Activated CD4-positive, alpha-beta T cell treated with anti-CD3 and anti-CD28 coated beads, Interleukin-2, amount 10 ng/mL, durations not matched to agents 24 days and 14 days (primary cell): ENCODE results near the gene LDLRAD4. TPM values are rescaled to one million over a fixed set of nuclear protein-coding genes. Genes with fewer than 3 reads are reported as not detected.

Experiments used
- DNase-seq: peaks from one replicate; pipeline ENCODE4 v3.0.0; 2022
- H3K27ac Mint-ChIP-seq: one replicate; pipeline ENCODE4 v1.8.0; 2022; ENCODE audit warnings: mild to moderate bottlenecking, mixed read lengths
- H3K27me3 Mint-ChIP-seq: one replicate; pipeline ENCODE4 v1.8.0; 2022; ENCODE audit warnings: mixed read lengths
- H3K36me3 Mint-ChIP-seq: one replicate; pipeline ENCODE4 v1.8.0; 2022; ENCODE audit warnings: low read depth, mild to moderate bottlenecking, mixed read lengths
- H3K4me1 Mint-ChIP-seq: one replicate; pipeline ENCODE4 v1.8.0; 2021; ENCODE audit warnings: mixed read lengths
- H3K4me3 Mint-ChIP-seq: one replicate; pipeline ENCODE4 v1.8.0; 2022; ENCODE audit warnings: mild to moderate bottlenecking, moderate library complexity, mixed read lengths
- H3K9me3 Mint-ChIP-seq: one replicate; pipeline ENCODE4 v1.8.0; 2021; ENCODE audit warnings: mixed read lengths
- intact Hi-C: fragments of 100-400 bp; cut with micrococcal nuclease; formaldehyde crosslinking; loops from one replicate; pipeline ENCODE4 v1.15.1; 2023
- total RNA-seq: library from RNA; stranded (reverse); gene quantifications from 2 replicates; pipeline ENCODE4 v1.2.3, GENCODE V29; 2022

Gene LDLRAD4
- total RNA-seq, 1 donor from 2014 or later: 36.5 TPM

GRCh38 chr18:13265008-13265910, 46.7 kb downstream of the LDLRAD4 start:
- Mint-ChIP-seq H3K4me3 (peak overlapping the region; percentile 76), H3K27me3 (no peaks in the 10 kb centered on the region), H3K4me1 (peaks cover 69% of the 10 kb centered on the region), H3K27ac (peak overlapping the region; percentile 90), H3K9me3 (no peaks in the 10 kb centered on the region), H3K36me3 (peaks cover 2% of the 10 kb centered on the region)
- intact Hi-C loops: loop anchor here (5.0 kb wide), 4 partner anchors 47 to 322 kb away; no protein-coding TSS in a partner anchor
- peak; percentile 70 for DNase-seq

- H3K4me3 Mint-ChIP-seq: peak overlapping the region; percentile 76
- H3K27me3 Mint-ChIP-seq: no peaks in the 10 kb centered on the region
- DNase-seq: no peak
- H3K36me3 Mint-ChIP-seq: peaks cover 2% of the 10 kb centered on the region
- no peaks in the 10 kb centered on the region for H3K9me3 Mint-ChIP-seq
- intact Hi-C loops: loop anchor here (1.0 to 5.0 kb wide), 10 partner anchors 25 to 351 kb away; no protein-coding TSS in a partner anchor
- peaks cover 63% of the 10 kb centered on the region for H3K4me1 Mint-ChIP-seq
- peak overlapping the region; percentile 90 for H3K27ac Mint-ChIP-seq
These were observed 47.3 kb downstream of the LDLRAD4 start for GRCh38 chr18:13265911-13266217.

GRCh38 chr18:13266218-13267100, 47.9 kb downstream of the LDLRAD4 start:
- Mint-ChIP-seq H3K27ac (peak overlapping the region; percentile 90), H3K36me3 (peaks cover 2% of the 10 kb centered on the region), H3K4me3 (peak overlapping the region; percentile 76), H3K27me3 (no peaks in the 10 kb centered on the region), H3K9me3 (no peaks in the 10 kb centered on the region), H3K4me1 (peaks cover 59% of the 10 kb centered on the region)
- intact Hi-C loops: loop anchor here (1.0 to 5.0 kb wide), 11 partner anchors 13 to 350 kb away; no protein-coding TSS in a partner anchor
- peak; percentile 81 for DNase-seq

- Mint-ChIP-seq H3K36me3 (peaks cover 2% of the 10 kb centered on the region), H3K4me1 (peaks cover 56% of the 10 kb centered on the region), H3K27ac (peak overlapping the region; percentile 90), H3K27me3 (no peaks in the 10 kb centered on the region), H3K4me3 (peak overlapping the region; percentile 76), H3K9me3 (no peaks in the 10 kb centered on the region)
- intact Hi-C loops: loop anchor here (1.0 to 5.0 kb wide), 7 partner anchors 12 to 349 kb away; no protein-coding TSS in a partner anchor
- DNase-seq: no peak
These were observed 48.9 kb downstream of the LDLRAD4 start for GRCh38 chr18:13267431-13267873.

- H3K27me3 Mint-ChIP-seq: no peaks in the 10 kb centered on the region
- no peak for DNase-seq
- peak overlapping the region; percentile 90 for H3K27ac Mint-ChIP-seq
- peaks cover 2% of the 10 kb centered on the region for H3K36me3 Mint-ChIP-seq
- intact Hi-C loops: loop anchor here (5.0 kb wide), 4 partner anchors 44 to 319 kb away; no protein-coding TSS in a partner anchor
- H3K4me1 Mint-ChIP-seq: peaks cover 64% of the 10 kb centered on the region
- peak overlapping the region; percentile 76 for H3K4me3 Mint-ChIP-seq
- no peaks in the 10 kb centered on the region for H3K9me3 Mint-ChIP-seq
These were observed 49.8 kb downstream of the LDLRAD4 start for GRCh38 chr18:13268158-13269012.

- H3K4me1 Mint-ChIP-seq: peaks cover 70% of the 10 kb centered on the region
- no peak overlapping the region for H3K4me3 Mint-ChIP-seq
- no peaks in the 10 kb centered on the region for H3K27me3 Mint-ChIP-seq
- no peak overlapping the region for H3K27ac Mint-ChIP-seq
- H3K9me3 Mint-ChIP-seq: no peaks in the 10 kb centered on the region
- intact Hi-C loops: loop anchor here (5.0 kb wide), 4 partner anchors 43 to 318 kb away; no protein-coding TSS in a partner anchor
- H3K36me3 Mint-ChIP-seq: peaks cover 2% of the 10 kb centered on the region
- DNase-seq: no peak
These were observed 50.4 kb downstream of the LDLRAD4 start for GRCh38 chr18:13269013-13269280.

GRCh38 chr18:13269521-13270011, 51.0 kb downstream of the LDLRAD4 start:
- Mint-ChIP-seq H3K27ac (peak overlapping the region; percentile 38), H3K4me1 (peaks cover 72% of the 10 kb centered on the region), H3K4me3 (peak overlapping the region; percentile 21), H3K36me3 (peaks cover 2% of the 10 kb centered on the region), H3K27me3 (no peaks in the 10 kb centered on the region), H3K9me3 (no peaks in the 10 kb centered on the region)
- no peak for DNase-seq
- intact Hi-C loops: loop anchor here (5.0 kb wide), 4 partner anchors 43 to 318 kb away; no protein-coding TSS in a partner anchor

GRCh38 chr18:13270279-13270855, 51.8 kb downstream of the LDLRAD4 start:
- DNase-seq: no peak

GRCh38 chr18:13271302-13271911, 52.8 kb downstream of the LDLRAD4 start:
- H3K4me3 Mint-ChIP-seq: no peak overlapping the region
- peaks cover 2% of the 10 kb centered on the region for H3K36me3 Mint-ChIP-seq
- DNase-seq: no peak
- H3K27me3 Mint-ChIP-seq: no peaks in the 10 kb centered on the region
- intact Hi-C loops: no loop called here
- H3K9me3 Mint-ChIP-seq: no peaks in the 10 kb centered on the region
- no peak overlapping the region for H3K27ac Mint-ChIP-seq
- peaks cover 64% of the 10 kb centered on the region for H3K4me1 Mint-ChIP-seq

More at GRCh38 chr18:13270279-13270855, 51.8 kb downstream of the LDLRAD4 start:
- H3K27me3 Mint-ChIP-seq: no peaks in the 10 kb centered on the region
- intact Hi-C loops: no loop called here
- H3K9me3 Mint-ChIP-seq: no peaks in the 10 kb centered on the region
- peaks cover 2% of the 10 kb centered on the region for H3K36me3 Mint-ChIP-seq
- no peak overlapping the region for H3K27ac Mint-ChIP-seq
- H3K4me3 Mint-ChIP-seq: no peak overlapping the region
- H3K4me1 Mint-ChIP-seq: peaks cover 72% of the 10 kb centered on the region

- H3K36me3 Mint-ChIP-seq: peaks cover 2% of the 10 kb centered on the region
- H3K27ac Mint-ChIP-seq: peak overlapping the region; percentile 67
- H3K27me3 Mint-ChIP-seq: no peaks in the 10 kb centered on the region
- H3K4me3 Mint-ChIP-seq: peak overlapping the region; percentile 83
- DNase-seq: no peak
- no peaks in the 10 kb centered on the region for H3K9me3 Mint-ChIP-seq
- intact Hi-C loops: no loop called here
- peaks cover 63% of the 10 kb centered on the region for H3K4me1 Mint-ChIP-seq
These were observed 53.9 kb downstream of the LDLRAD4 start for GRCh38 chr18:13272416-13272815.

- intact Hi-C loops: no loop called here
- H3K36me3 Mint-ChIP-seq: peaks cover 2% of the 10 kb centered on the region
- peak overlapping the region; percentile 83 for H3K4me3 Mint-ChIP-seq
- H3K4me1 Mint-ChIP-seq: peaks cover 59% of the 10 kb centered on the region
- H3K27me3 Mint-ChIP-seq: no peaks in the 10 kb centered on the region
- DNase-seq: peak; percentile 84
- H3K9me3 Mint-ChIP-seq: no peaks in the 10 kb centered on the region
- peak overlapping the region; percentile 90 for H3K27ac Mint-ChIP-seq
These were observed 55.2 kb downstream of the LDLRAD4 start for GRCh38 chr18:13273800-13274199.

- Mint-ChIP-seq H3K27ac (no peak overlapping the region), H3K36me3 (no peaks in the 10 kb centered on the region), H3K9me3 (no peaks in the 10 kb centered on the region), H3K4me3 (no peak overlapping the region), H3K27me3 (no peaks in the 10 kb centered on the region), H3K4me1 (peaks cover 60% of the 10 kb centered on the region)
- no peak for DNase-seq
- intact Hi-C loops: no loop called here
These were observed 56.5 kb downstream of the LDLRAD4 start for GRCh38 chr18:13275075-13275474.
